ENCODE data around the gene PAPSS2. TPM values are rescaled to one million over a fixed set of nuclear protein-coding genes. Genes with fewer than 3 reads are reported as not detected.

PAPSS2 gene
- total and polyA plus RNA-seq, 2 experiments from 2014 or later = 65.9 to 82.3 TPM

GRCh38 chr10:87782721-87783120 is 123.0 kb downstream of the PAPSS2 start:
- Histone ChIP-seq H2AFZ (no peak overlapping the region), H3K27ac (no peak overlapping the region), H3K4me1 (ENCODE audit: insufficient read depth) (no peaks in the 10 kb centered on the region), H3K4me2 (ENCODE audit: unreplicated experiment) (no peak overlapping the region), H3K79me2 (ENCODE audit: insufficient read depth) (peaks cover 60% of the 10 kb centered on the region), H3K4me3 (no peak overlapping the region), H3K9ac (no peak overlapping the region), H3F3A (ENCODE audit: insufficient read depth) (peaks cover under 1% of the 10 kb centered on the region; the same call in 1 of the 2 replicates), H3K9me2 (ENCODE audit: insufficient read depth) (no peaks in the 10 kb centered on the region), H3K9me3 (ENCODE audit: low read depth) (no peaks in the 10 kb centered on the region), H4K20me1 (ENCODE audit: insufficient read depth) (no peaks in the 10 kb centered on the region), H3K27me3 (replicated peaks; ENCODE audit: insufficient read depth) (no peaks in the 10 kb centered on the region), H3K36me3 (ENCODE audit: low read depth) (peaks cover 33% of the 10 kb centered on the region)
- in situ Hi-C loops (cut with MboI) = no loop called here
- 98% methylated on average over 6 of the region's 6 CpGs for WGBS, 2 experiments (ENCODE audit: low coverage in 1 of 2, low lambda C conversion rate in 2 of 2, missing lambda C conversion rate in 2 of 2)
- DNase-seq = no peak
- TF ChIP-seq EZH2 (IDR thresholded peaks at IDR 0.05; ENCODE audit: insufficient read depth, poor library complexity, severe bottlenecking) = no peak
- no peak for TF ChIP-seq EZH2phosphoT487 (IDR thresholded peaks at IDR 0.05; ENCODE audit: insufficient read depth, low read depth)

- Histone ChIP-seq H3K9me2 (ENCODE audit: insufficient read depth) (no peaks in the 10 kb centered on the region), H3F3A (ENCODE audit: insufficient read depth) (no peaks in the 10 kb centered on the region), H3K36me3 (ENCODE audit: low read depth) (peaks cover 36% of the 10 kb centered on the region), H3K9ac (no peak overlapping the region), H3K4me2 (ENCODE audit: unreplicated experiment) (no peak overlapping the region), H3K27ac (no peak overlapping the region), H2AFZ (no peak overlapping the region), H3K79me2 (ENCODE audit: insufficient read depth) (peaks cover 54% of the 10 kb centered on the region), H3K4me3 (no peak overlapping the region), H3K9me3 (ENCODE audit: low read depth) (no peaks in the 10 kb centered on the region), H4K20me1 (ENCODE audit: insufficient read depth) (no peaks in the 10 kb centered on the region), H3K4me1 (ENCODE audit: insufficient read depth) (no peaks in the 10 kb centered on the region), H3K27me3 (replicated peaks; ENCODE audit: insufficient read depth) (no peaks in the 10 kb centered on the region)
- in situ Hi-C loops (cut with MboI) = no loop called here
- no peak for TF ChIP-seq EZH2 (IDR thresholded peaks at IDR 0.05; ENCODE audit: insufficient read depth, poor library complexity, severe bottlenecking)
- DNase-seq = no peak
- WGBS, 2 experiments (ENCODE audit: low coverage in 1 of 2, low lambda C conversion rate in 2 of 2, missing lambda C conversion rate in 2 of 2) = 96 to 97% methylated on average over 7 of the region's 7 CpGs
Measured at GRCh38 chr10:87786421-87786820, 126.7 kb downstream of the PAPSS2 start.

DNA sequence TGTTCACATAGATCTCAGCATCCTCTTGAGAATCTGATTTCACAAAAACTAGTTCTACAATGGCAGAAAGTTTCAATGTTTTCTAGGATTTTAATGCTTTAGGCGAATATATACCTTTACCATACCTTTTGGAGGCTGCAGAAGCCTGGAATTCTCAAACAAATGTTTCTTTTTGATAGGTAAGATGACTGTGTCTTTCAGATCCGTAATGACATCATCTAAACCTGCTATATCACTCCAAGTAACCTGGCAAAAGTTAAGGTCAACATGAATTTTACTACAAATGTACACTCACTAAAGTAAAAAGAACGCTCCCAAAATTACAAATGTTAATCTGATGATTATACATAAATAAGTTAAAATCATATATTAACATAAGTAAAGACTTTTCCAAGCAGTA is 130.5 kb downstream of the PAPSS2 start:
- no peaks in the 10 kb centered on the region for H3K4me1 ChIP-seq (ENCODE audit: insufficient read depth)
- no peaks in the 10 kb centered on the region for H3F3A ChIP-seq (ENCODE audit: insufficient read depth)
- WGBS, 2 experiments (ENCODE audit: low coverage in 1 of 2, low lambda C conversion rate in 2 of 2, missing lambda C conversion rate in 2 of 2) = 98% methylated on average over 3 of the region's 3 CpGs
- TF ChIP-seq EZH2phosphoT487 (IDR thresholded peaks at IDR 0.05; ENCODE audit: insufficient read depth, low read depth) (no peak), EZH2 (IDR thresholded peaks at IDR 0.05; ENCODE audit: insufficient read depth, poor library complexity, severe bottlenecking) (no peak)
- no peak overlapping the region for H3K27ac ChIP-seq
- no peaks in the 10 kb centered on the region for H4K20me1 ChIP-seq (ENCODE audit: insufficient read depth)
- no peak overlapping the region for H3K9ac ChIP-seq
- no peaks in the 10 kb centered on the region for H3K27me3 ChIP-seq (replicated peaks; ENCODE audit: insufficient read depth)
- H3K4me2 ChIP-seq (ENCODE audit: unreplicated experiment) = no peak overlapping the region
- H3K9me3 ChIP-seq (ENCODE audit: low read depth) = no peaks in the 10 kb centered on the region
- in situ Hi-C loops (cut with MboI) = no loop called here
- H3K9me2 ChIP-seq (ENCODE audit: insufficient read depth) = no peaks in the 10 kb centered on the region
- no peak overlapping the region for H2AFZ ChIP-seq
- H3K36me3 ChIP-seq (ENCODE audit: low read depth) = peaks cover 34% of the 10 kb centered on the region
- no peak for DNase-seq
- peaks cover 57% of the 10 kb centered on the region for H3K79me2 ChIP-seq (ENCODE audit: insufficient read depth)
- no peak overlapping the region for H3K4me3 ChIP-seq

GRCh38 chr10:87794285-87794684 is 134.6 kb downstream of the PAPSS2 start:
- 0 out of 2 replicates have a peak, but pooled peaks cover 2% of the 10 kb centered on the region for H4K20me1 ChIP-seq (ENCODE audit: insufficient read depth)
- TF ChIP-seq EZH2phosphoT487 (IDR thresholded peaks at IDR 0.05; ENCODE audit: insufficient read depth, low read depth) (no peak), EZH2 (IDR thresholded peaks at IDR 0.05; ENCODE audit: insufficient read depth, poor library complexity, severe bottlenecking) (no peak)
- H3K27me3 ChIP-seq (replicated peaks; ENCODE audit: insufficient read depth) = no peaks in the 10 kb centered on the region
- peaks cover 19% of the 10 kb centered on the region for H3K36me3 ChIP-seq (ENCODE audit: low read depth)
- peaks cover 82% of the 10 kb centered on the region for H3K79me2 ChIP-seq (ENCODE audit: insufficient read depth)
- H3K4me3 ChIP-seq = no peak overlapping the region
- in situ Hi-C loops (cut with MboI) = no loop called here
- H3K9me3 ChIP-seq (ENCODE audit: low read depth) = no peaks in the 10 kb centered on the region
- no peak overlapping the region for H3K27ac ChIP-seq
- 87 to 100% methylated on average over 3 of the region's 3 CpGs for WGBS, 2 experiments (ENCODE audit: low coverage in 1 of 2, low lambda C conversion rate in 2 of 2, missing lambda C conversion rate in 2 of 2)
- H3F3A ChIP-seq (ENCODE audit: insufficient read depth) = 0 out of 2 replicates have a peak, but pooled peaks cover 3% of the 10 kb centered on the region
- no peaks in the 10 kb centered on the region for H3K4me1 ChIP-seq (ENCODE audit: insufficient read depth)
- H3K9ac ChIP-seq = no peak overlapping the region
- DNase-seq = no peak
- H3K4me2 ChIP-seq (ENCODE audit: unreplicated experiment) = no peak overlapping the region
- H3K9me2 ChIP-seq (ENCODE audit: insufficient read depth) = no peaks in the 10 kb centered on the region
- H2AFZ ChIP-seq = no peak overlapping the region

Other genes with a start within 250 kb of the PAPSS2 start
- gene MINPP1, start 155.0 kb upstream of the PAPSS2 start, total RNA-seq (2014; rRNA removed; shearing (Covaris generic)) = 42.4 and 45.8 TPM in 2 replicates
- 45.7 and 46.0 TPM in 2 replicates for gene MINPP1, start 155.0 kb upstream of the PAPSS2 start, polyA plus RNA-seq (2016; fragmentation: Nextera tagmentation; extraction: Ambion mirVana)
- 43.9 and 66.8 TPM in 2 replicates for gene ATAD1, start 158.3 kb downstream of the PAPSS2 start, total RNA-seq (2014; rRNA removed; shearing (Covaris generic))
- gene ATAD1, start 158.3 kb downstream of the PAPSS2 start, polyA plus RNA-seq (2016; fragmentation: Nextera tagmentation; extraction: Ambion mirVana) = 52.4 and 52.8 TPM in 2 replicates
- gene KLLN, start 203.7 kb downstream of the PAPSS2 start, total RNA-seq (2014; rRNA removed; shearing (Covaris generic)) = 1.1 TPM in 1 of 2 replicates, not detected in the other
- 0.39 and 0.56 TPM in 2 replicates for gene KLLN, start 203.7 kb downstream of the PAPSS2 start, polyA plus RNA-seq (2016; fragmentation: Nextera tagmentation; extraction: Ambion mirVana)
- gene PTEN, start 203.7 kb downstream of the PAPSS2 start, total RNA-seq (2014; rRNA removed; shearing (Covaris generic)) = 79.4 and 93.9 TPM in 2 replicates
- 34.9 and 35.5 TPM in 2 replicates for gene PTEN, start 203.7 kb downstream of the PAPSS2 start, polyA plus RNA-seq (2016; fragmentation: Nextera tagmentation; extraction: Ambion mirVana)

All from GM23248 (cell line).